ENCODE measurements around the gene CDH11.

DNA sequence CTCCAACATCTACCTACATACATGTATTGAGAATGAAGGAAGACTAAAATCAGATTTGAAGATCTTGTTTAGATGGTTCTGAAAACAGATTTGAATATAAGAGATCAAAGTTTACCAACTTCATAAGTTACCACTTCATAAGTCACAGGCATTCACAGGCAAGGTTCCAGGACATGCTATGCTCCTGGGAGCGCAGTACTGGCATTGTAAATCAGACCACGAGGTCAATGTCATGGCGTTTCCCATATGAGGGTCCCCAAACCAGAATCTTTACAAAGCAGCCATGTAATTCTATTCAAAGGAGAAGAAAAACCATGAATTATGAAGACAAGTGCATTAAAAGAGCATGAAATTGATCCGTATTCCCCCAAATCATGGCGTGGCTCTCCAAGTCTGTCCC is 3.0 kb downstream of the CDH11 start:
- TF ChIP-seq, protein P1, sequence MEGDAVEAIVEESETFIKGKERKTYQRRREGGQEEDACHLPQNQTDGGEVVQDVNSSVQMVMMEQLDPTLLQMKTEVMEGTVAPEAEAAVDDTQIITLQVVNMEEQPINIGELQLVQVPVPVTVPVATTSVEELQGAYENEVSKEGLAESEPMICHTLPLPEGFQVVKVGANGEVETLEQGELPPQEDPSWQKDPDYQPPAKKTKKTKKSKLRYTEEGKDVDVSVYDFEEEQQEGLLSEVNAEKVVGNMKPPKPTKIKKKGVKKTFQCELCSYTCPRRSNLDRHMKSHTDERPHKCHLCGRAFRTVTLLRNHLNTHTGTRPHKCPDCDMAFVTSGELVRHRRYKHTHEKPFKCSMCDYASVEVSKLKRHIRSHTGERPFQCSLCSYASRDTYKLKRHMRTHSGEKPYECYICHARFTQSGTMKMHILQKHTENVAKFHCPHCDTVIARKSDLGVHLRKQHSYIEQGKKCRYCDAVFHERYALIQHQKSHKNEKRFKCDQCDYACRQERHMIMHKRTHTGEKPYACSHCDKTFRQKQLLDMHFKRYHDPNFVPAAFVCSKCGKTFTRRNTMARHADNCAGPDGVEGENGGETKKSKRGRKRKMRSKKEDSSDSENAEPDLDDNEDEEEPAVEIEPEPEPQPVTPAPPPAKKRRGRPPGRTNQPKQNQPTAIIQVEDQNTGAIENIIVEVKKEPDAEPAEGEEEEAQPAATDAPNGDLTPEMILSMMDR (conservative IDR thresholded peaks at IDR 0.05 in 1 of 2, IDR thresholded peaks at IDR 0.05 in 1 of 2; ENCODE audit: low read depth in 1 of 2, low read length in 2 of 2) = no peak
- TF ChIP-seq EZH2 (IDR thresholded peaks at IDR 0.05; ENCODE audit: low read length, missing control alignments) = no peak
